MM.1S (cell line): ENCODE results near the gene FUOM.

ENCODE experiments used
- DNase-seq: peaks from one replicate; pipeline ENCODE4 v3.0.0-alpha.2; 2015
- H2AFZ ChIP-seq: fragments of 300-600 bp; sonication (generic); 2 replicates; pipeline ENCODE4 v1.6.0; 2016; ENCODE audit warnings: antibody characterized with exemption, low read length
- H3F3A ChIP-seq: fragments of 300-600 bp; sonication (generic); 2 replicates; pipeline ENCODE4 v1.6.1; 2016; ENCODE audit warnings: mild to moderate bottlenecking, antibody characterized with exemption, low read length, moderate library complexity, mixed read lengths; ENCODE audit not compliant: insufficient read depth
- H3K27ac ChIP-seq: fragments of 300-600 bp; sonication (generic); 2 replicates; pipeline ENCODE4 v1.5.1; 2016; ENCODE audit warnings: mild to moderate bottlenecking, low read length
- H3K27me3 ChIP-seq: fragments of 300-600 bp; sonication (generic); replicated peaks from 2 replicates; pipeline ENCODE4 v1.6.0; 2016; ENCODE audit warnings: low read length; ENCODE audit not compliant: insufficient read depth
- H3K36me3 ChIP-seq: fragments of 300-600 bp; sonication (generic); replicated peaks from 2 replicates; pipeline ENCODE4 v1.6.1; 2016; ENCODE audit warnings: mild to moderate bottlenecking, low read length, mixed read lengths; ENCODE audit not compliant: insufficient read depth
- H3K4me1 ChIP-seq: fragments of 300-600 bp; sonication (generic); 2 replicates; pipeline ENCODE4 v1.6.1; 2016; ENCODE audit warnings: low read length, mixed read lengths
- H3K4me2 ChIP-seq: fragments of 300-600 bp; sonication (generic); 2 replicates; pipeline ENCODE4 v1.6.0; 2016; ENCODE audit warnings: low read depth, low read length
- H3K4me3 ChIP-seq: fragments of 300-600 bp; sonication (generic); 2 replicates; pipeline ENCODE4 v1.5.1; 2016; ENCODE audit warnings: low read length, mixed read lengths
- H3K79me2 ChIP-seq: fragments of 300-600 bp; sonication (generic); 2 replicates; pipeline ENCODE4 v1.6.1; 2016; ENCODE audit warnings: mixed run types, low read length, mixed read lengths
- H3K9ac ChIP-seq: fragments of 300-600 bp; sonication (generic); 2 replicates; pipeline ENCODE4 v1.6.1; 2016; ENCODE audit warnings: low read length, mixed read lengths
- H3K9me2 ChIP-seq: fragments of 300-600 bp; sonication (generic); replicated peaks from 2 replicates; pipeline ENCODE4 v1.6.1; 2016; ENCODE audit warnings: mild to moderate bottlenecking, low read length, mixed read lengths; ENCODE audit not compliant: insufficient read depth
- H3K9me3 ChIP-seq: fragments of 300-600 bp; sonication (generic); replicated peaks from 2 replicates; pipeline ENCODE4 v1.6.1; 2016; ENCODE audit warnings: mild to moderate bottlenecking, low read length, mixed read lengths; ENCODE audit not compliant: insufficient read depth
- H4K20me1 ChIP-seq: fragments of 300-600 bp; sonication (generic); 2 replicates; pipeline ENCODE4 v1.6.1; 2016; ENCODE audit warnings: mild to moderate bottlenecking, low read length, moderate library complexity, mixed read lengths; ENCODE audit not compliant: insufficient read depth
- CTCF ChIP-seq: fragments of 300-600 bp; sonication (generic); IDR thresholded peaks from 2 replicates; pipeline ENCODE4 v1.5.1; 2016; ENCODE audit warnings: antibody characterized with exemption, low read length, mixed read lengths
- EZH2 ChIP-seq: fragments of 300-600 bp; sonication (generic); optimal IDR thresholded peaks from 2 replicates; pipeline ENCODE3; 2017; ENCODE audit warnings: low read depth, mild to moderate bottlenecking, antibody characterized with exemption, low read length, mixed read lengths
- EZH2phosphoT487 ChIP-seq: fragments of 300-600 bp; sonication (generic); IDR thresholded peaks from 2 replicates; pipeline ENCODE4 v1.6.1; 2018; ENCODE audit warnings: antibody characterized with exemption, low read length

Gene FUOM

GRCh38 chr10:133329491-133330202, 28.2 kb downstream of the FUOM start:
- H4K20me1 ChIP-seq: no peaks in the 10 kb centered on the region
- H3K27me3 ChIP-seq: peaks cover 73% of the 10 kb centered on the region
- H3K36me3 ChIP-seq: no peaks in the 10 kb centered on the region
- H3K9me2 ChIP-seq: no peaks in the 10 kb centered on the region
- no peaks in the 10 kb centered on the region for H3K79me2 ChIP-seq
- peak overlapping the region; percentile 50; the same call in 1 of the 2 replicates for H3K4me3 ChIP-seq
- 0 out of 2 replicates have a peak overlapping the region, but pooled peaks have one; percentile 58 for H2AFZ ChIP-seq
- H3K9me3 ChIP-seq: no peaks in the 10 kb centered on the region
- no peaks in the 10 kb centered on the region for H3F3A ChIP-seq
- TF ChIP-seq CTCF (peak; percentile 91), EZH2 (no peak), EZH2phosphoT487 (no peak)
- H3K4me2 ChIP-seq: peak overlapping the region; percentile 92
- H3K9ac ChIP-seq: no peak overlapping the region
- H3K4me1 ChIP-seq: no peaks in the 10 kb centered on the region
- no peak overlapping the region for H3K27ac ChIP-seq
- peak; percentile 84 for DNase-seq

GRCh38 chr10:133328358-133329343, 29.2 kb downstream of the FUOM start:
- Histone ChIP-seq H3K27ac (no peak overlapping the region), H3K36me3 (no peaks in the 10 kb centered on the region), H2AFZ (no peak overlapping the region), H4K20me1 (no peaks in the 10 kb centered on the region), H3K27me3 (peaks cover 71% of the 10 kb centered on the region), H3F3A (no peaks in the 10 kb centered on the region), H3K4me3 (no peak overlapping the region), H3K4me1 (no peaks in the 10 kb centered on the region), H3K9ac (no peak overlapping the region), H3K4me2 (no peak overlapping the region), H3K79me2 (no peaks in the 10 kb centered on the region), H3K9me2 (no peaks in the 10 kb centered on the region), H3K9me3 (no peaks in the 10 kb centered on the region)
- no peak for TF ChIP-seq EZH2
- no peak for TF ChIP-seq CTCF
- no peak for TF ChIP-seq EZH2phosphoT487
- no peak for DNase-seq

- H3K27me3 ChIP-seq: peaks cover 68% of the 10 kb centered on the region
- no peaks in the 10 kb centered on the region for H3K4me1 ChIP-seq
- no peak overlapping the region for H3K4me2 ChIP-seq
- no peak for DNase-seq
- H3K79me2 ChIP-seq: no peaks in the 10 kb centered on the region
- no peak overlapping the region for H3K9ac ChIP-seq
- H3F3A ChIP-seq: no peaks in the 10 kb centered on the region
- TF ChIP-seq CTCF: no peak
- no peak for TF ChIP-seq EZH2phosphoT487
- no peak overlapping the region for H2AFZ ChIP-seq
- H3K4me3 ChIP-seq: no peak overlapping the region
- H3K9me3 ChIP-seq: no peaks in the 10 kb centered on the region
- no peaks in the 10 kb centered on the region for H3K9me2 ChIP-seq
- H3K27ac ChIP-seq: no peak overlapping the region
- no peaks in the 10 kb centered on the region for H4K20me1 ChIP-seq
- H3K36me3 ChIP-seq: no peaks in the 10 kb centered on the region
Measured at GRCh38 chr10:133327651-133328357, 30.0 kb downstream of the FUOM start.
